Activated CD4-positive, alpha-beta T cell treated with anti-CD3 and anti-CD28 coated beads, Interleukin-2, amount 50 U/mL, for 24 hours (primary cell): ENCODE data around the gene SPATA20.

ENCODE experiments used
- DNase-seq, 2 donors: peaks; one replicate each; pipeline ENCODE4 v3.0.0-alpha.2; 2020; ENCODE audit warnings: low read depth in 1 of 2, low spot score in 1 of 2

Gene SPATA20

GRCh38 chr17:50519141-50519834, 27.7 kb upstream of the SPATA20 start:
- DNase-seq: no peak

DNA sequence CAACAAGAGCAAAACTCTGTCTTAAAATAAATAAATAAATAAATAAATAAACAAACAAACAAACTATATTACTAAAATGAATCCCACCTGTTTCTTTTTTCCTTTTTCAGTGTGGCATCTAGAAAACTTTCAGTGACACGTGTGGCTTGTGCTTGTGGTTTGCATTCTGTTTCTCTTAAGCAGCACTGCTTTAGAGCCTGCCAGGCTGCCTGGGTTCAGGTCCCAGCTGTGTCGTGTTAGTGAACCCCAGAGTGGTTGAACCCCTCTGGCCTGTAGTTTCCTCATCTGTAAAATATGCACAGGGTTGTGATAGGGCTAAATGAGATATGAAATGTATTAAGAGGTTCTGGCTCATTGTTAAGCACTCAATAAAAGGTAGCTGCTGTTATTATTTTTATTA, 26.5 kb upstream of the SPATA20 start:
- no peak for DNase-seq

DNA sequence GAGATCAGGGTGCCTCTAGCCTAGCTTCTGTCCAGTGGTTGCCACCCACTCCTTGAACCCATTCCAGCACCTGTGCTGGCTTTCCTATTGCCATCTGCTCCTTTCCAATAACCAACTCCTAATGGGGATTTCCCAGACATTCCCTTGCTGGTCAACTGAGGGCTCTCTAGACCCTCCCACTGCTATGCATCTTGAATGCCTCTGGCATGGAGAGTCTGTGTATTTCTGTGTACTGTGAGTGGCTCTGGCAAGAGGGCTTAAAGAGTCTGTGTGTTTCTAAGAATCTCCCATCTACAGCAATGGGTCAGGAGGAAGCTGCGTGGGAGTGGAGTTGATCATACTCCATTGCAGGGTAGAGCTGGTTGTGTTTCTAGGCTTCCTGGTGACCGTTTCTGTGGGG, 25.5 kb upstream of the SPATA20 start:
- no peak for DNase-seq

- no peak for DNase-seq
Measured at GRCh38 chr17:50522766-50523165, 24.2 kb upstream of the SPATA20 start.

- DNase-seq: no peak
Measured at GRCh38 chr17:50523208-50523607, 23.8 kb upstream of the SPATA20 start.

DNA sequence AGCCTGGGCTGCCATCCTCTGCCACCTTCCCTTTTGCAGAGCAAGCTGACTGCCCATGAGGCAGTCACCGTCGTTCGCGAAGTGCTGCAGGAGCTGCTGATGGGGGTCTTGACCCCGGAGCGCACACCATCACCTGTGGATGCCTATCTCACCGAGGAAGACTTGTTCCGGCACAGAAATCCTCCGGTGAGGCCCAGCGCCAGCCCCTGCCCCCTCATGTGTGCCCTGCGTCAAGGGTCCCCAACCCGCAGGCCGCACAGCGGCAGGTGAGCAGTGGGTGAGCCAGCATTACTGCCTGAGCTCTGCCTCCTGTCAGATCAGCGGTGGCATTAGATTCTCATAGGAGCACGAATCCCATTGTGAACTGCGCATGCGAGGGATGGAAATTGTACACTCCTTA, 22.1 kb upstream of the SPATA20 start:
- DNase-seq: no peak

GRCh38 chr17:50527155-50527762, 19.7 kb upstream of the SPATA20 start:
- no peak for DNase-seq

- no peak for DNase-seq
Measured at GRCh38 chr17:50527949-50528474, 19.0 kb upstream of the SPATA20 start.

- DNase-seq: no peak
Measured at GRCh38 chr17:50529849-50530248, 17.1 kb upstream of the SPATA20 start.

GRCh38 chr17:50531428-50532025, 15.4 kb upstream of the SPATA20 start:
- no peak for DNase-seq

GRCh38 chr17:50532452-50533024, 14.4 kb upstream of the SPATA20 start, which contains the start of gene EPN3:
TSS of gene EPN3 (plus strand) at chr17:50532735. CDS start at chr17:50536557, 3,822 bp downstream.
- no peak for DNase-seq

GRCh38 chr17:50533185-50533584, 13.8 kb upstream of the SPATA20 start:
- DNase-seq: no peak

DNA sequence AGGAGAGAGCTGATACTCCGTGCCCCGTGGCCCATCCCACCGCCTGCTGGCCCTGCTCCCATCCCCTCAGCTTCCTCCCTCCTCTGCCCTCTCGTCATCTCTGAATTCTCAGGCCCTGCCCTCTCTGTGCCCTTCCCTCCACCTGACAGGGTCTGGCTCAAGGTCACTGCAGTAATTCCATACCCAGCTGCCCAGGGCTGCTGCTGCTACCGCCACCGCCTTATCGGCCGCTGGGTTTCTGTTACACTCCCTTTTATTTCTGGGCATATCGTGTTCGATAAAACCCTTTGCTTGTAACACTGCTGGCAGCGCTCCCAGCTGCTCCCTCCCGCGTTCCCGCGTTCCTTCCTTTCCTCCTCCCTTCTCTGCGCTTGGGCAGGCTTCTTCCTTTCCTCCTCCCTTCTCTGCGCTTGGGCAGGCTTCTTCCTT, 13.2 kb upstream of the SPATA20 start:
- no peak for DNase-seq

DNA sequence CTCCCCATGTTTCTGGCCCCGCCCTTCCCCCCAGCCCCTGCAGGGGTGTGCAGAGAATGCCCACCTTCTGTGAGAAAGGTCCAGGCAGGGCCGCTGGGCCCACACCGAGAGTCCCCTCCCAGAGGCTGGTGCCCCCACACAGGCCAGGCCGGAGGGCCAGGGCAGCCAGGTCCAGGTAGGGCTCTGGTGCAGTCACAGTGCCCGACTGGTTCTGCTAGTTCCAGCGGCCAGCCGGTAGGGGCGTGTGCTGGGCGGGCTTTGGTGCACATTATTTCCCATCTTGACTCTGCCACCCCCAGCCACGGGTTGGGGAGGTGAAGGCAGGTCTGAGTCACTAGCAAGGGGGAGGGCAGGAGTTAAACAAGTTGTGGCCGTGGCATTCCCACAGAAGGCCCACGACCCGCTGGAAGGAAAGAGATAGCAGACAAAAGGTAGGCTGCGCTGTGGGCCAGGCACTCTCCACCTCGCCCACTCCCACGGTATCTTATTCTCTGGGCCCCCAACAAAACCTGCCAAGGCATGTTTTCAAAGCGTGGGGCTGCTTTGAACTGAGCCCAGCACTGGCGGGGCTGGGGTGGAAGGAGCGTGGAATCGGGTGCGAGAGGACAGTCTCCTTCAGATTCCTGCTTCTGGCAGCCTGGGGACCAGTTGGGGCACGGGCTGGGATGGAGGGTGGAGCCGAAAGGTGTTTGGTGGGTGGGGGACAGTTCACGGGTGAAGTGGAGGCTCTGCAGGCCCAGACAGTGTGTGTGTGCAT, 12.6 kb upstream of the SPATA20 start:
- DNase-seq: no peak

GRCh38 chr17:50534979-50535326, 12.0 kb upstream of the SPATA20 start:
- DNase-seq: no peak

GRCh38 chr17:50535407-50535806, 11.6 kb upstream of the SPATA20 start:
- DNase-seq: no peak

GRCh38 chr17:50536683-50537646, 10.0 kb upstream of the SPATA20 start:
- no peak for DNase-seq

DNA sequence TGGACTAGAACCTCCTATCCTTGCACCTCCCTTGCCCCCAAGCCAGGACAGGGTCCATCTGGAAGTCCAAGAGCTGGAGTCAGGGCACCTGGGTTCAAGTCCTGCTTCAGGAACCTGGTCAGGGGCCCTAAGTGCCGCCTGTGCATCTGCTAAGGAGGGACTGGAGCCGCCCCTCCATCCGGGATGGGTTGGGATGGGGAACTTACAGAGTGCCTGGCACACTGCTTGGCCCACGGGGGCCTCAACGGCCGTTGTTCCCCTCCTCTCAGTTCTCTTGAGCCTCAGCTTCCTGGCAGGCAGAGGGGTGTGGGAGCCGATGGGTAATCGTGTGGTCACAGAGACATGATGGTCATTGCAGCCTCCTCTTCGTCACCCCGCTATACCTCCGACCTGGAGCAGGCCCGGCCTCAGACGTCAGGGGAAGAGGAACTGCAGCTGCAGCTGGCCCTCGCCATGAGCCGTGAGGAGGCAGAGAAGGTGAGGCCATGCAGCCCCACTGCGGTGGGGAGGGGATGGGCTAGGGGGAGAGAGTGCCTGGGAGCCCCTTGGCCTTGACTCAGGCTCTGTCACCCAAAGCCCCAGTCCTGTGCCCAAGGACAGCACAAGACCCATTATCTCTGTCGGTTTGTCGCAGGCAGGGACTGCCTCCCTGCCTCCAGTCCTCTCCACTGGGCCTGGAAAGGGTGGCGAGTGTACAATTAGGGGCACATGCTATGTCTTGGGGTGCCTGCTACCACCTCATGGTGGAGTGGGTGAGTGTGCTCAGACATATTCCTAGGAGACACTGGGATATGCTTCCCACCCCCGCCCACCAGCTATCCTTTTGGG, 9.0 kb upstream of the SPATA20 start:
- no peak for DNase-seq
